DMS153 treated with DMSO at 0.1 percent for 48 hours (cell line): ENCODE results near the gene CKAP5.
"Not testable (repeated sequence)": the region's sequence is repeated elsewhere in the genome, so short reads cannot be mapped to it uniquely, and the experiment has no call there.

Experiments used
- DNase-seq: peaks from one replicate; lab custom pipeline; 2025; ENCODE audit not compliant: unreplicated experiment; lab: John Stamatoyannopoulos, UW

CKAP5 gene

DNA sequence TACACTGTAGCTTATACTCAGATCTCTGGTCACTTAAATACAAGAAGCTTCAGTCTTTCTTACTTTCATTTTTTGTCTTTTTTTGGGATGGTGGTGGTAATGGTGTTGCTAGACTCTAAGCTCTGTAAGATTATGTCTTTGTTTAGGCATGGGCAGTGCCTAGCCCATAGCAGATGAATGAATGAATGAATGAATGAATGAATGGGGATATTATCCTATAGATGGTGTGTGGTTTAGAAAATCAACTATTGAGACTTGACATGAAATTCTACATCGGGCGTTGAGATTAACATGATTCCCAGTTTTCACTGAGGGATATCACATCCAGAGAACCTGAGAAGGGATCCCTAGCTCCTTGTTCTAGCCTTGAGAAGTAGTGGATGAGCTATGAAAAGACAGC is 9.8 kb upstream of the CKAP5 start:
- no peak for DNase-seq

DNA sequence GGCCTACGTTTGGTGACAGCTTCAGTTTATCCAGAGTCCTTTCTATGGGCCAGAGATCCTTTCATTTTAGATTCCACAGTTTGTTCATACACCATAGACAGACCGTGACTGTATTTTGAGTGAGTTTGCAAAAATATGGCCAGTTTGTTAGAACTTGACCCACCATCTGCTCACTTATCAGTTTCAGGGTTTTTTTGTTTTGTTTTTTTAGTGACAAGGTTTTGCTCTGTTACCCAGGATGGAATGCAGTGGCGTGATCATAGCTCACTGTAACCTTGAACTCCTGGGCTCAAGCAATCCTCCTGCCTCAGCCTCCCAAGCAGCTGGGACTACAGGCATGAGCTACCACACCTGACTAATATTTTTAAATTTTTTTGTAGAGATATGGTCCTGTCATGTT is 9.1 kb upstream of the CKAP5 start:
- DNase-seq = no peak

DNA sequence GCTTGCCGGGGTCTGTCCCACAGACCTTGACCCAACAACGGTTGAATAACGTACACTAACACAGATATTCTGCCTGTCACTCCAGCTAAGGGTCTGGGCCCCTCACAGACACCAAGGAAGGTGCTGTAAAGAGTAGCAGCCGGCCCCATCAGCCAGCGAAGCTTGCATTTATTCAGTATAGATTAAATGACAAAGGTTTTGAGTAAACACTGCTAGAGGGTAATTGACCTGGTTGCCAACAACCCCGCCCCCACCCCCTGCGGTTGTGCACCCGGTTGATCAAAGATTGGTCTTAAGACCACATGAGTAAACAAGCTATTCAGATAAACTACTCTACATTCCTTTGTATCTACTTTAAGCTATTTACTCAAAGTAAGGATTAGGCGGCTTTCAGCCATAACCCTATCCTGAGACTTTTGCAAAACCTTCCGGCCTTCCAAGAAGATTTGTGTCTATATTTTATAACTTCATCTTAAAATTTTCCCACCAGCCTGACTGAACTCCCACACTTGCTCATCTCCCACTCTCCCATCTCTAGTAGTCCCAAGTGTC is 4.8 kb upstream of the CKAP5 start:
- DNase-seq = no peak

DNA sequence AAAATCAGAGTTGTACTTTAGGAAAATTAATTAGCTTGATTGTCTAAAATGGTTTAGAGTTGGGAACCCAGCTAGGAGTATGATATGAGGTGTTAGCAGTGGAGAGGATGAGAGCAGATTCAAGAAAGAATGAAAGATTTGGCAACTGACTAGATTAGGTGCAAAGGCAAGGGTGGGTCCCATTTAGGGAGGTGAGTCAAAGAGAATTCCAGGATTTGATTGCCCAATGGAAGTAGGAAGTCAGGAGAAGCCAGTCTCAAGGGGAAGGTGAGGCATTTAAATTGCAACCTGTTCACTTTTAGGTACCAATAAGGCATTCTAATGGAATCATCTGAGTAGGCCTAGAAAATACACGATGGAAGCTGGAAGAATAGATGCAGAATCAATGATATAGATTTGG is 3.6 kb upstream of the CKAP5 start:
- DNase-seq = no peak

- DNase-seq = peak; percentile 75
Measured at GRCh38 chr11:46846510-46846830, 390 bp upstream of the CKAP5 start.

DNA sequence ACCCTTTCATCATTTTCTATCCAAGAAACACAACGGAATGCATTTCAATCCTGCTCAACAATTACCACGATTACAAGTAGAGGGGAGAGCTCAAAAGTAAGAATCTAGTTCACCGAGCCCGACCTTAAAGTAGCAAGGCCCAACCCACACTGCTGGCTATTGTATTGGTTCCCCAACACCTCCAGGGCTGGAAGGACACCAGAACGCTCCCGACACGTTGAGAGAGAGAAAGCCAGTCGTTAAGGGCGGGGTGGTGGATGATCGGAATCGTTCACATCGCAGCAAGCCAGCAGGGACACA is 690 bp downstream of the CKAP5 start:
- no peak for DNase-seq

DNA sequence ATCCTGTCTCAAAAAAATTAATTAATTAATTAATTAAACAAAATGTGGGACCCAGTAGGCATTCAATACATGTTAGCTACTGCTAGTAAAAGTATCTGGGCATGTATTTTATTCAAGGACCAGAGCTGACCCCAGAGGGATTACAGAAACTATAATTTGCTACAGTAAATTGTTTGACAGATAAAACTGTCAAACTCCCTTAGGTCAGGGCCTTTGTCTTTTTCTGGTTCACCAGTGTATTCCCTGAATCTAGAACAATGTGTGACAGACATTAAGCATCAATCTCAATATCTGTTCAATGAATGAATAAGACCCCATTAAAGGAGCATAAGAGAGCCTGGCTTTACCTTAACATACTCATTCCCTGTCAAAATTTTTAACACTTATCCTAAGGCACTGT is 6.0 kb downstream of the CKAP5 start:
- DNase-seq = no peak

DNA sequence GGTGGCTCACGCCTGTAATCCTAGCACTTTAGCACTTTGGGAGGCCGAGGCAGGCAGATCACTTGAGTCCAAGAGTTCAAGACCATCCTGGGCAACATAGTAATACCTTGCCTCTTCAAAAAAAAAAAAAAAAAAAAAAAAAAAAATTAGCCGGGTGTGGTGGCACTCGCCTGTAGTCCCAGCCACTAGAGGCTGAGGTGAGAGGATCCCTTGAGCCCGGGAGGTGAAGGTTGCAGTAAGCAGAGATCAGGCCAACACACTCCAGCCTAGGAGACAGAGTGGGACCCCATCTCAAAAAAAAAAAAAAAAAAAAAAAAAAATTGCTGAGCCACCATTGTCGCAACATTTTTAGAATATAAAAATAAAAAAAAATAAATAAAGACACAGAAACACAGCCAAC is 7.6 kb downstream of the CKAP5 start:
- no peak for DNase-seq

GRCh38 chr11:46837860-46838259 is 8.2 kb downstream of the CKAP5 start:
- no peak for DNase-seq

DNA sequence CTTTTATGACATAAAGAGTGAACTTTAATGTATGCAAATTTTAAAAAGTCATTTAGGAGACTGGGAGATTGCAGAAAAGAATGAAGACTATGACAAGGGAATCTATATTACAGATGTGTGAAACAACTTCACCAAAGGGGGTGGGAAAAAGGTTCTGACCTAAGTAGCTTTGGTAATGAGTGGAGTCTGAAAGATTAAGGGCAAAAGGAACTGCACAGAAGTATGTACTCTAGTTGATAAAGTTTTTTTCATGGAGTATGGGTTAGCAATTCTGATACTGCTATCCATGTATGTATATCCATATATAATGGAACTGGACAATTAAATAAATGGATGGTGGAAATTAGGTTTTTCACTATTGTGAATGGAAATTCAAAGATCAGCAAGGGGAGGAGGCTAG is 9.2 kb downstream of the CKAP5 start:
- no peak for DNase-seq

GRCh38 chr11:46836431-46836830 is 9.6 kb downstream of the CKAP5 start:
- DNase-seq = no peak

DNA sequence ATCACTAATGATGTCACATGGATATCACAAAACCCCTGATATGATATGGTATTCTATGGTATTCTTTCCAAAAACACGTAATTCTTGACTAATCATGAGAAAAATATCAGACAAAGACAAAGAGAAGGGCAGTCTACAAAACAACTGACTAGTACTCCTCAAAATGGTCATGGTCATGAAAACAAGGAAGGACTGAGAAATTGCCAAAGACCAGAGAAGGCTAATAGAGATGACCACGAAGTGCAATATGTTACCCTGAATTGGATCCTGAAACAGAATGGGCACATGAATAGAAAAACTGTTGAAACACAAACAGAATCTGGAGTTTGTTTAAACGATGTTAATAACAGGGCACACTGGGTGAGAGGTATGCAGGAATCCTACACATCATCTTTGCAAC is 10.2 kb downstream of the CKAP5 start:
- DNase-seq = no peak

- DNase-seq = no peak
Measured at GRCh38 chr11:46834821-46835220, 11.3 kb downstream of the CKAP5 start.

- DNase-seq = no peak
Measured at GRCh38 chr11:46832511-46833214, 13.4 kb downstream of the CKAP5 start.

DNA sequence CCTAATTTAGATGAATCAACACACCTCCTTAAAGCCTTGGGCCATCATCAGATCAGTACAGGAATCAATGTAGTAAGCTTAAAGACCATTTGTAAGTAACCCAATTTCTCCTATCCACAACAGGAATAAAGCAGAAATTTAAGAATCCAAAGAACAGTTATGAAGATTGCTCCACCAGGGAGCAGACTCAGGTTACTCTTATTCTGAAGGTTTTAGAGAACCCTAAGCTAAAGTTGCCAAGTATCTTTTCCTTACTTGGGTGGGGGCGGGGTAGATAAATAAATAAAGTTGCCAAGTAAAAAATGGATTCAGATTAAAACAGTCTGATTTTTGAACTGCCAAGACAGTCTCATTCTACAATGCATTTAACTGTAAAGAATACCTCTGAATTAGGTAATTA is 18.1 kb downstream of the CKAP5 start:
- no peak for DNase-seq

DNA sequence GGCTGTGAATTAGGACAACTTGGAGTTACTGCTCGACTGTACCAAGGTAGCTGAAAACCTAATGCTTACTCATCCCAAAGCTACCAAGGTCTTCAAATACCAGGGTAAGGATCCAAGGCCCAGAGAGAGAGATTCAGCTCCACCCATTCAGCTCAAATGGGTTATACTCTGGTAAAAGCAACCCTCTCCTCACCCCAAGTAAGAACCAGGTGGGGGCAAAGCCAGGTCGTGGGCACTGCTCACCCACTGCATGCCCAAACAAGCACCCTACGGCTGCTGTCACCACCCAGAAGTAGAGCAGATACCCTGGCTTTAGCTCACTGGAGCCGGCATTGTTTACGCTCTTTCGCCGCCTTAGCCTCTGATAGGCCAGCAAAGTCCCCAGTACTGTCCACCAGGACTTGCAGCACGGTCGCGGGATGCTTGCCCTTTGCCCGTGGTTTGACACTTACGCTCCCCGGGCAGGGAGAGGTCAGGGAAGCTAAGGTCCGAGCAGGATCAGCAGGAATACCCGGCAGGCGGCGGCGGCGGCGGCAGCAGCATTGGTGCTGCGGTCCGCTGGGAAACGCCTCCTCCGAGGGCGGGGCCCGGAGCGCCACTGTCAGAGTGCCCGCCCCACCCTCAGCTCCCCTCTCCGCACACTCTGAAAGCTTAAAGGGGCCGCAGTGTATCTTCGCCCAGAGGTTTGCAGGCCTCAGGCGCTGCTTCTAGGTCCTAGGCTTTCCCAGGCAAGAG is 19.6 kb downstream of the CKAP5 start:
- peak; percentile 69 for DNase-seq

DNA sequence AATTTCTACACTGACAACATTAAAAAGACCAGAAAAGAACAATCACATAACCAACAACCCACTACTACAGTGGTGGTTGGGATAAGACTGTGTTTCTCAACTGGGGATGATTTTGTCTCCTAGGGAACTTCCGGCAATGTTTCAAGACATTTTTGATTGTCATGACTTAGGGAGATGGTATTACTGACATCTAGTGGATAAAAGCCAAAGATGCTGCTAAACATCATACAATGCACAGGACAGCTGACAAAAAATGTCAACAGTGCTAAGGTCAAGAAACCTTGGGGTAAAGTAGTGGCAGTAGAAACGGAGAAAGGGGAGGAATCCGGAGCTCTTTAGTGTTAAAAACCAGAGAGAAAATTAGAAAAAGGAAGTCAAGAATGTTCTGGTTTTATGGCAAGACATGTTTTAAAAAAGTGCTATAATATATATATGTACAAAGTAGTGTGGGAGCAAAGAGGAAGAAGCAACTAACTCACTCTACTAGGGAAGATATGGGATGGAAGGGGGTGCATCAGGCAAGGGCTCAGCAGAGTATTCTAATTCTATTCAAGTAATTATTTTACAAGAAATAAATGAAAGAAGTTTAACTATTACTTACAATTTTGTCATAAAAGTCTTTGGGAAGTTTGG is 37.2 kb downstream of the CKAP5 start:
- DNase-seq = peak; percentile 1

- no peak for DNase-seq
Measured at GRCh38 chr11:46801694-46802470, 44.2 kb downstream of the CKAP5 start.

DNA sequence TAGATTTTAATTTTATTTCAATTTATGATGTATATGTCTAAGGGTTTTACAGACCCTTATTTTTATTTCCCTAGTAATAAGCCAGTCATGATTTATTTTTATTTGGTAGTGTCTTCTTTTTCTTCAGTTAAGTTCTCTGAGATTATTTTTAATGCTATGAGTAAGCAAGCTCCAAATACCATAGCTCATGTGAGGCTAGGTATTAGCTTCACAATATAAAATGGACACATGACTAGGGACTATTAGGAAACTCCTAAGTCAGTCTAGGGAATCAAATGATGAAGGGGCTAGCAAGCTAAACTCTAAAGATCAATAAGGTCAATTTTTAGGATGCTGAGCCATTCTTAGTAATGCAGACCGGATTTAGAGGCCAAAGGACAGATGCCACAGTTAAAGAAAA is 45.9 kb downstream of the CKAP5 start:
- DNase-seq = no peak

- DNase-seq = not testable (repeated sequence)
Measured at GRCh38 chr11:46799725-46800124, 46.4 kb downstream of the CKAP5 start.

GRCh38 chr11:46778416-46778815 is 67.7 kb downstream of the CKAP5 start:
- no peak for DNase-seq

DNA sequence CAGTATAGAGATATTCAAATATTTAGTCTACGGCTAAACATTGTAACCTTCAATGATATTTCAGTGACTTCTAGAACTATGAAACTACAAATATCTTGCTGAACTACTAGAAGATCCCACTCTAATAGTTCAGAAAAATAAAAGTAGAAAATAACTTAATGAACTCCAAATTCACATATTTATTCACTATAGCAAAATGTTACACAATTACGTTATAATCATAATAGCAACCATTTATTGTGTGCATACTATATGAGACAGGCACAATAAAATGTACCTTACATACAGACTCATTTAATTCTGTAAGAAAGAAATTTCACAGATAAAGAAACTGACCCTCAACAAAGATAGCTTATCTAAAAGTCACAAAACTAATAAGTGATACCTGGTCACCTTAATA is 69.2 kb downstream of the CKAP5 start:
- DNase-seq = no peak
